Ishikawa (cell line): ENCODE data around the gene LRRTM4.

Experiments
- CEBPB ChIP-seq: IDR thresholded peaks from 2 replicates; pipeline ENCODE4 v1.6.1; 2012
- CREB1 ChIP-seq: IDR thresholded peaks from 2 replicates; pipeline ENCODE4 v1.6.1; 2012; ENCODE audit warnings: low read depth
- EGR1 ChIP-seq: IDR thresholded peaks from 2 replicates; pipeline ENCODE4 v1.6.1; 2012
- EP300 ChIP-seq: IDR thresholded peaks from 2 replicates; pipeline ENCODE4 v1.6.1; 2012; ENCODE audit warnings: borderline replicate concordance
- FOXM1 ChIP-seq: IDR thresholded peaks from 2 replicates; pipeline ENCODE4 v1.6.1; 2012; ENCODE audit warnings: low read depth, borderline replicate concordance
- MAX ChIP-seq: IDR thresholded peaks from 2 replicates; pipeline ENCODE4 v1.6.1; 2012
- NFIC ChIP-seq: IDR thresholded peaks from 2 replicates; pipeline ENCODE4 v1.6.1; 2012
- RAD21 ChIP-seq: IDR thresholded peaks from 2 replicates; pipeline ENCODE4 v1.6.1; 2012; ENCODE audit warnings: low read depth
- REST ChIP-seq: IDR thresholded peaks from 2 replicates; pipeline ENCODE4 v1.6.1; 2012; ENCODE audit warnings: low read depth, mild to moderate bottlenecking
- TAF1 ChIP-seq: IDR thresholded peaks from 2 replicates; pipeline ENCODE4 v1.6.1; 2012; ENCODE audit warnings: low read depth, mild to moderate bottlenecking
- TCF12 ChIP-seq: IDR thresholded peaks from 2 replicates; pipeline ENCODE4 v1.6.1; 2012; ENCODE audit warnings: low read depth
- TEAD4 ChIP-seq: IDR thresholded peaks from 2 replicates; pipeline ENCODE4 v1.6.1; 2012
- USF1 ChIP-seq: IDR thresholded peaks from 2 replicates; pipeline ENCODE4 v1.6.1; 2012
- YY1 ChIP-seq: IDR thresholded peaks from 2 replicates; pipeline ENCODE4 v1.6.1; 2012; ENCODE audit warnings: low read depth
- ZBTB7A ChIP-seq: IDR thresholded peaks from 2 replicates; pipeline ENCODE4 v1.6.1; 2012; ENCODE audit warnings: low read depth

Gene LRRTM4

GRCh38 chr2:77028032-77028600, 494.1 kb downstream of the LRRTM4 start:
- TF ChIP-seq TAF1 (no peak), NFIC (no peak), TCF12 (no peak), YY1 (no peak), ZBTB7A (no peak), REST (no peak), CEBPB (no peak), RAD21 (no peak), EP300 (no peak), FOXM1 (no peak), EGR1 (no peak), MAX (no peak), TEAD4 (no peak), USF1 (no peak), CREB1 (no peak)

GRCh38 chr2:77025714-77026113, 496.5 kb downstream of the LRRTM4 start:
- TF ChIP-seq YY1, result no peak
- TF ChIP-seq USF1, result no peak
- no peak for TF ChIP-seq ZBTB7A
- TF ChIP-seq FOXM1, result no peak
- TF ChIP-seq MAX, result no peak
- TF ChIP-seq EP300, result no peak
- TF ChIP-seq CEBPB, result no peak
- TF ChIP-seq REST, result no peak

GRCh38 chr2:77021161-77021560, 501.0 kb downstream of the LRRTM4 start:
- no peak for TF ChIP-seq TCF12
- TF ChIP-seq NFIC, result no peak
- TF ChIP-seq CREB1, result no peak
- TF ChIP-seq EGR1, result no peak

- TF ChIP-seq TAF1, result no peak
- no peak for TF ChIP-seq RAD21
- TF ChIP-seq USF1, result no peak
- no peak for TF ChIP-seq EP300
- TF ChIP-seq MAX, result no peak
- TF ChIP-seq CEBPB, result no peak
- TF ChIP-seq FOXM1, result no peak
- TF ChIP-seq CREB1, result no peak
- TF ChIP-seq EGR1, result no peak
Measured at GRCh38 chr2:77018219-77018618, 504.0 kb downstream of the LRRTM4 start.

- no peak for TF ChIP-seq EGR1
- no peak for TF ChIP-seq NFIC
- TF ChIP-seq YY1, result no peak
- no peak for TF ChIP-seq CEBPB
- TF ChIP-seq TCF12, result no peak
- TF ChIP-seq FOXM1, result no peak
- no peak for TF ChIP-seq USF1
- TF ChIP-seq EP300, result no peak
- TF ChIP-seq TEAD4, result no peak
- TF ChIP-seq MAX, result no peak
- TF ChIP-seq CREB1, result no peak
- no peak for TF ChIP-seq RAD21
- TF ChIP-seq TAF1, result no peak
- TF ChIP-seq REST, result no peak
- no peak for TF ChIP-seq ZBTB7A
Measured at GRCh38 chr2:77017355-77017745, 504.8 kb downstream of the LRRTM4 start.
